ENCODE data around the gene MKRN2. TPM values are rescaled to one million over a fixed set of nuclear protein-coding genes. Genes with fewer than 3 reads are reported as not detected.

Gene MKRN2
- total and polyA plus RNA-seq, 9 of the 15 experiments (the other 6 are each of a cell fraction or from before 2014, with no cell fraction given), result 29.4 to 63.2 (median 42.9) TPM

GRCh38 chr3:12612514-12613226, 55.8 kb downstream of the MKRN2 start (continued):
- TF ChIP-seq CBX5 (IDR thresholded peaks at IDR 0.05; ENCODE audit: borderline replicate concordance, low read depth), result no peak

GRCh38 chr3:12613250-12613649, 56.4 kb downstream of the MKRN2 start:
- H3K9ac ChIP-seq (ENCODE audit: insufficient read depth in 1 of 2, low read depth in 2 of 2, low read length in 2 of 2), result no peak overlapping the region
- POLR2A ChIA-PET, result interaction anchor here (0.6 to 3.2 kb wide), 3 partner anchors 7 to 51 kb away, joined by 3 to 11 read pairs (median 4); partner anchors contain the start of gene RAF1
- H3K4me3 ChIP-seq, result no peak overlapping the region
- no TSS peak for BruUV-seq (replicated peaks)
- no peaks in the 10 kb centered on the region for H3K4me1 ChIP-seq (replicated peaks in 1 of 2; ENCODE audit: control insufficient read depth in 2 of 2, insufficient read depth in 2 of 2, low read length in 2 of 2)
- in situ Hi-C loops (cut with MboI) (no loop called here), intact Hi-C loops (cut with micrococcal nuclease) (no loop called here)
- H2AFZ ChIP-seq (ENCODE audit: low read depth, low read length), result no peak overlapping the region
- no peak overlapping the region for H3K4me2 ChIP-seq (ENCODE audit: insufficient read depth, low read length)
- TF ChIP-seq ZNF121 (CRISPR knock-in tag; conservative IDR thresholded peaks at IDR 0.05), result no peak
- no peak for TF ChIP-seq MTA1 (IDR thresholded peaks at IDR 0.05; ENCODE audit: borderline replicate concordance)
- TF ChIP-seq NFYB (IDR thresholded peaks at IDR 0.05; ENCODE audit: extremely low read depth, insufficient read length), result no peak
- TF ChIP-seq CBX8 (IDR thresholded peaks at IDR 0.05; ENCODE audit: borderline replicate concordance, extremely low read depth, low read depth, low read length, poor library complexity, severe bottlenecking), result no peak
- no peak for TF ChIP-seq SMAD3 (CRISPR knock-in tag; conservative IDR thresholded peaks at IDR 0.05)
- no peak for TF ChIP-seq EHMT2 (IDR thresholded peaks at IDR 0.05)
- no peak for TF ChIP-seq CHD2 (IDR thresholded peaks at IDR 0.05; ENCODE audit: low read depth, low read length)
- TF ChIP-seq KDM1A (IDR thresholded peaks at IDR 0.05), result no peak
- CTCF ChIA-PET (ENCODE audit: low intra/inter-chr PET ratio), result no interaction called here
- H4K20me1 ChIP-seq (replicated peaks; ENCODE audit: control insufficient read depth, insufficient read depth, low read length), result peaks cover 4% of the 10 kb centered on the region; the same call in 1 of the 2 replicates
- DNase-seq (ENCODE audit: extremely low read depth in 1 of 4, low spot score in 3 of 4), result no peak
- FAIRE-seq, result no peak
- no peak overlapping the region for H3K27ac ChIP-seq (ENCODE audit: extremely low read depth, low read depth, low read length)
- no peaks in the 10 kb centered on the region for H3K27me3 ChIP-seq (ENCODE audit: control insufficient read depth in 2 of 2, insufficient read depth in 2 of 2, low read length in 2 of 2)
- H3K9me1 ChIP-seq (ENCODE audit: control insufficient read depth, insufficient read depth, low read length), result no peaks in the 10 kb centered on the region
- H3K79me2 ChIP-seq (ENCODE audit: control insufficient read depth, insufficient read depth, low read length), result peaks cover 59% of the 10 kb centered on the region
- H3K36me3 ChIP-seq (ENCODE audit: control insufficient read depth, insufficient read depth, low read length), result peaks cover 85% of the 10 kb centered on the region
- no peaks in the 10 kb centered on the region for H3K9me3 ChIP-seq (replicated peaks; ENCODE audit: control insufficient read depth, insufficient read depth, low read depth, low read length)
- ATAC-seq, result peak; percentile 38; the same call in 2 of the 3 replicates
- 42% methylated on average over 2 of the region's 4 CpGs for WGBS (ENCODE audit: insufficient coverage, low coverage, missing lambda C conversion rate)
